DMS 273 (cell line): ENCODE results near the gene KLKB1.

ENCODE experiments used
- DNase-seq: peaks from one replicate; lab custom pipeline; 2025; ENCODE audit not compliant: unreplicated experiment; lab: John Stamatoyannopoulos, UW

KLKB1 gene

DNA sequence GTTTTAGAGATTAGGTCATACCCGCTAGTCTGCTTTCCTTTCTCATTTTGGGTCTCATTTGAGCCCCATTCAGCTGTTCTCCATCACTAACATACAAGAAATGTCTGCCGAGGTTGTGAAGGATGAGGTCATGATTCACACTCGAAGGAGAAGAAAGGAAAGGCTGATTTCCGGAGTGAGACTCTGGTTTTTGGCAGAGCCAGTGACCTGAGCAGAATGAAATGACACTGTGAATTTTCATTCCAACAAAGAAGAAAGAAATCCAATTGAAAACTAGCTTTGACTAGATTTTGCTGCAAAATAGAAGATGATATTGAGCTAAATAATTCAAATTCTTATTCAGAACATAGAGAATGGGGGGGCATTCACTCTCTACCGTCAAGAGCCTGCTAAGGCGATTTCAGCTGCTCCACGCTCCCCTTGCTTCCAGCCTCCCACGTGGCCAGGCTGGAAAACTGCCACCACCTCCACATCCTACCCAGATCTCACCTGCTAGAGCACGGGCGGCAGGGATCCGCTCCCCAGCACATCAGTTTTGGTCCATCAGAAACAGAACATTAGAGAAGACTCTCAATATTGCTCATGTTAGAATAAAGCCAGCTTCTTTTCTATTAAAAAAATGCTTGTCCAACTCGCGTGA lies 77.7 kb downstream of the KLKB1 start:
- DNase-seq, result no peak

DNA sequence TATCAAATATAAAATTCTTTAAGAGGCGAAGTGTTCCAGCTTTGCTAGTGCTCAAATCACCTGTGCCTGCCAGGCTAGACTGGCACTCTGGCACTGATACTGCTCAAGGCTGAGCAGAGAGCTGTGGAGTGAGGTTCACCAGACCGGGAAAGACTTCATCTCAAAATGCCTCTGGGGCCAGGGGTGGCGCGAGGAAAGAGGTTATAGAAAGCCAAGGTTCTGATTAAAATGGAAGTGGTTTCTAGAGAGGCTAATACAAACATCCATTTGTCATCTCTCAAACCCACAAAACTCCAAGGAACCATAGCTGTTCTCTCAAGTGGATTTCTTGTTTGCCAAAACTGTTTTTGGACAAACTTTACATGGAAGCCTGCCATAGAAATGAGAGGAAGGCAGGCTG lies 80.2 kb downstream of the KLKB1 start:
- DNase-seq, result no peak

- DNase-seq, result no peak
These were observed 80.6 kb downstream of the KLKB1 start for GRCh38 chr4:186307916-186308315.
